OCI-LY7 (cell line): Measurements from ENCODE around the gene HMSD. TPM values are rescaled to one million over a fixed set of nuclear protein-coding genes. Genes with fewer than 3 reads are reported as not detected.

Source experiments
- BruUV-seq: library from RNA; stranded (reverse); fragments of 400-500 nt; replicated peaks from 2 replicates; lab custom pipeline; 2021; lab: Mats Ljungman, UMichigan
- CTCF ChIA-PET: fragments of 300-600 bp; sonication (Branson Sonifier 250); formaldehyde crosslinking; loops from one replicate; lab custom pipeline; 2022; ENCODE audit warnings: antibody characterized with exemption; ENCODE audit not compliant: unreplicated experiment; lab: Charles Lee
- POLR2A ChIA-PET: fragments of 300-600 bp; sonication (Branson Sonifier 250); formaldehyde crosslinking; loops from one replicate; lab custom pipeline; 2022; ENCODE audit warnings: antibody characterized with exemption; lab: Charles Lee
- DNase-seq: peaks from one replicate; pipeline ENCODE4 v3.0.0-alpha.2; 2015; ENCODE audit warnings: low spot score
- H2AFZ ChIP-seq: fragments of 200-600 bp; sonication (generic), shearing (Covaris generic); 2 replicates; pipeline ENCODE4 v1.6.1; 2014; ENCODE audit warnings: mild to moderate bottlenecking, antibody characterized with exemption, low read length, moderate library complexity
- H3K27ac ChIP-seq: fragments of 200-600 bp; sonication (generic); 2 replicates; pipeline ENCODE4 v1.5.1; 2014; ENCODE audit warnings: mixed run types, low read depth, mild to moderate bottlenecking, moderate library complexity, low read length, inconsistent platforms; ENCODE audit not compliant: poor library complexity, severe bottlenecking
- H3K36me3 ChIP-seq: fragments of 200-600 bp; sonication (generic); 2 replicates; pipeline ENCODE4 v1.6.1; 2014; ENCODE audit warnings: mild to moderate bottlenecking, antibody characterized with exemption, low read length, moderate library complexity, mixed read lengths; ENCODE audit not compliant: insufficient read depth
- H3K4me1 ChIP-seq: fragments of 200-600 bp; sonication (generic); 2 replicates; pipeline ENCODE4 v1.5.1; 2014; ENCODE audit warnings: mild to moderate bottlenecking, low read length; ENCODE audit not compliant: insufficient read depth, poor library complexity, severe bottlenecking
- H3K4me2 ChIP-seq: fragments of 200-600 bp; sonication (generic); 2 replicates; pipeline ENCODE4 v1.6.1; 2014; ENCODE audit warnings: mild to moderate bottlenecking, low read length
- H3K4me3 ChIP-seq: fragments of 200-600 bp; sonication (generic); 2 replicates; pipeline ENCODE4 v1.5.1; 2014; ENCODE audit warnings: mild to moderate bottlenecking, low read depth, low read length; ENCODE audit not compliant: poor library complexity, severe bottlenecking
- H3K79me2 ChIP-seq: fragments of 200-600 bp; sonication (generic); 2 replicates; pipeline ENCODE4 v1.6.1; 2016; ENCODE audit warnings: low read depth, mild to moderate bottlenecking, low read length, moderate library complexity, mixed read lengths; ENCODE audit not compliant: insufficient read depth
- H3K9me2 ChIP-seq: fragments of 200-600 bp; sonication (generic); 2 replicates; pipeline ENCODE4 v1.6.1; 2016; ENCODE audit warnings: mild to moderate bottlenecking, low read length, mixed read lengths; ENCODE audit not compliant: insufficient read depth
- H3K9me3 ChIP-seq: fragments of 200-600 bp; sonication (generic); 2 replicates; pipeline ENCODE4 v1.6.1; 2014; ENCODE audit warnings: mild to moderate bottlenecking, mixed run types, low read length, mixed read lengths
- H4K20me1 ChIP-seq: fragments of 200-600 bp; sonication (generic); 2 replicates; pipeline ENCODE4 v1.6.1; 2014; ENCODE audit warnings: mild to moderate bottlenecking, antibody characterized with exemption, low read length, moderate library complexity, mixed read lengths; ENCODE audit not compliant: insufficient read depth
- CTCF ChIP-seq: fragments of 200-600 bp; sonication (generic); conservative IDR thresholded peaks from 2 replicates; pipeline ENCODE4 v1.5.1; 2014; ENCODE audit warnings: mild to moderate bottlenecking, antibody characterized with exemption, low read length, moderate library complexity, mixed read lengths
- EZH2phosphoT487 ChIP-seq: fragments of 200-600 bp; sonication (generic); IDR thresholded peaks from 2 replicates; pipeline ENCODE4 v1.6.1; 2018; ENCODE audit warnings: low read depth, borderline replicate concordance, mild to moderate bottlenecking, mixed run types, antibody characterized with exemption, low read length, moderate library complexity, mixed read lengths
- intact Hi-C: fragments of 100-400 bp; cut with micrococcal nuclease; formaldehyde crosslinking; loops from one replicate; pipeline ENCODE4 v1.10.0; 2022; ENCODE audit not compliant: unreplicated experiment
- total RNA-seq, 2 experiments: library from RNA; depleted of rRNA in 1 of 2; stranded (reverse); fragments of >200 nt in 1 of 2; shearing (Covaris generic) in 1 of 2; gene quantifications; 2 replicates each; pipeline ENCODE4 v1.2.3, GENCODE V29; 2014 to 2022

Gene HMSD
- total RNA-seq, 2 experiments from 2014 or later: not detected

- no peak overlapping the region for H3K4me3 ChIP-seq
- H3K36me3 ChIP-seq: no peaks in the 10 kb centered on the region
- peak; percentile 23 for DNase-seq
- H3K79me2 ChIP-seq: no peaks in the 10 kb centered on the region
- no peaks in the 10 kb centered on the region for H3K9me3 ChIP-seq
- no peak overlapping the region for H2AFZ ChIP-seq
- H3K27ac ChIP-seq: no peak overlapping the region
- CTCF ChIA-PET: no interaction called here
- intact Hi-C loops: no loop called here
- no peak overlapping the region for H3K4me2 ChIP-seq
- H4K20me1 ChIP-seq: no peaks in the 10 kb centered on the region
- POLR2A ChIA-PET: no interaction called here
- no TSS peak for BruUV-seq
- no peaks in the 10 kb centered on the region for H3K9me2 ChIP-seq
- TF ChIP-seq EZH2phosphoT487 (no peak), CTCF (peak; percentile 76)
- no peaks in the 10 kb centered on the region for H3K4me1 ChIP-seq
Measured at GRCh38 chr18:63994783-63995399, 45.8 kb downstream of the HMSD start.

GRCh38 chr18:63997041-63997440 lies 47.9 kb downstream of the HMSD start:
- no peak for DNase-seq
- Histone ChIP-seq H3K27ac (no peak overlapping the region), H3K9me2 (no peaks in the 10 kb centered on the region), H3K4me1 (no peaks in the 10 kb centered on the region), H2AFZ (no peak overlapping the region), H3K4me2 (no peak overlapping the region), H4K20me1 (no peaks in the 10 kb centered on the region), H3K36me3 (no peaks in the 10 kb centered on the region), H3K9me3 (no peaks in the 10 kb centered on the region), H3K4me3 (no peak overlapping the region), H3K79me2 (no peaks in the 10 kb centered on the region)
- CTCF ChIA-PET: no interaction called here
- no peak for TF ChIP-seq EZH2phosphoT487
- no peak for TF ChIP-seq CTCF
- intact Hi-C loops: no loop called here
- BruUV-seq: no TSS peak
- POLR2A ChIA-PET: interaction anchor here (0.6 kb wide), 1 partner anchor 197 kb away, joined by 3 read pairs; no protein-coding TSS in a partner anchor

GRCh38 chr18:63997606-63998005 lies 48.5 kb downstream of the HMSD start:
- intact Hi-C loops: no loop called here
- no peaks in the 10 kb centered on the region for H3K9me3 ChIP-seq
- H3K4me3 ChIP-seq: no peak overlapping the region
- no peak overlapping the region for H2AFZ ChIP-seq
- no peak for DNase-seq
- BruUV-seq: no TSS peak
- H4K20me1 ChIP-seq: no peaks in the 10 kb centered on the region
- ChIA-PET POLR2A (interaction anchor here (0.6 kb wide), 1 partner anchor 198 kb away, joined by 3 read pairs; no protein-coding TSS in a partner anchor), CTCF (no interaction called here)
- no peaks in the 10 kb centered on the region for H3K4me1 ChIP-seq
- TF ChIP-seq CTCF: no peak
- no peak for TF ChIP-seq EZH2phosphoT487
- no peaks in the 10 kb centered on the region for H3K9me2 ChIP-seq
- H3K4me2 ChIP-seq: no peak overlapping the region
- no peaks in the 10 kb centered on the region for H3K79me2 ChIP-seq
- no peak overlapping the region for H3K27ac ChIP-seq
- no peaks in the 10 kb centered on the region for H3K36me3 ChIP-seq
